SH-SY5Y (cell line): Measurements from ENCODE around the gene ARHGEF6.

Experiments used
- GATA2 ChIP-seq: IDR thresholded peaks from 2 replicates; pipeline ENCODE4 v1.6.1; 2011; ENCODE audit warnings: mild to moderate bottlenecking, low read depth, low read length
- GATA3 ChIP-seq: IDR thresholded peaks from 2 replicates; pipeline ENCODE4 v1.6.1; 2011; ENCODE audit warnings: low read depth, mild to moderate bottlenecking, low read length, moderate library complexity

DNA sequence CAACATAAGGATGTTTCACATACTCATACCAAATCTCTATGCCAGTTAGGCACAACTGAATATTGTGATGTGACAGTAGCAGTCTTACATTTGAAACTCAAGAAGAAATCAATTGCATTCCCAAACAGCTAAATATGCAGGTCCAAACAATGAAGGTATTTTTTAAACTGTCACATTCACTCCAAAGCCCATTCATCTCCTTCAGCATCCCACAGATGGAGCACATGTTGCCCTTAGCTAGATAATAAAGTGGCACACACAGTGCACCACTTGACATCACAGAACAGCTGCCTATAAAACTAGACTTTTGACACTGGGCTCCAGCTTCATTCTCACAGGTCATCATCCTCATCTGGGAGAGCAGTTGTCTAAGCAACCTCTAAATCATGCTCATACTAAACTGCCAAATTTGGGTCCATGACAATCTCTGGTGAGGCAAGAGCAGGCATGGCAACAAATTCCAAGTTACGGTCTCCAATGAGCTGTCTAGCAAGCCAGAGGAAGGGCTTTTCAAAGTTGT lies 26.2 kb upstream of the ARHGEF6 start:
- TF ChIP-seq GATA2 (no peak), GATA3 (no peak)
